Measurements from ENCODE around the gene VPS13C.
A peak's percentile ranks its signal among the peaks of the same experiment; 100 is the strongest.

Gene VPS13C

DNA sequence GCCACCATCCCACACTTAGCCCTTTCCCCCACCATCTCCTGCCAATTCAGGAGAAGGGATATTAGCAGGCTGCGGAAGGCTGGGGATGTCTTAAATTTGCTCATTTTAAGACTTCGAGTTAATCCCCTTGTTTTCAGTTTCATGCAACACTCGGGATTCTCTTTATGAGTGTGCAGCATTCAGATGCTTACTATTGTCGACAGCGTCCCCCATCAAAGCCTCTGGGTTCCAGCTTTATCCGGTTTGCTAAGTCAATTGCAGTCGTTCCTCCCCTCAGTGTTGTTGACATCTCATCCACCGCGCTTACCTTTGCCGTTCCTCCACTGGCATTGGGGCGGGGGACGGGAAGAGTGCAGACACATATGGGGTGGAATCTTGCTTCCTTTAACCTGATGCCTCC is 220.2 kb downstream of the VPS13C start:
- no peak overlapping the region for H3K4me2 ChIP-seq (ENCODE audit: low read length)
- H2BK5ac ChIP-seq (ENCODE audit: low read length) = no peak overlapping the region
- H2BK120ac ChIP-seq (ENCODE audit: low read depth, low read length) = no peak overlapping the region
- H4K8ac ChIP-seq (ENCODE audit: low read depth, low read length) = no peak overlapping the region
- no peaks in the 10 kb centered on the region for H3K27me3 ChIP-seq (ENCODE audit: insufficient read depth, low read length, poor library complexity)
- H3K4me3 ChIP-seq (ENCODE audit: low read length) = no peak overlapping the region
- H3K4me1 ChIP-seq (ENCODE audit: control insufficient read depth, low read depth, low read length) = no peaks in the 10 kb centered on the region
- H4K5ac ChIP-seq (ENCODE audit: low read length) = no peak overlapping the region
- no peak overlapping the region for H2BK15ac ChIP-seq (replicated peaks; ENCODE audit: low read depth)
- no peak overlapping the region for H3K56ac ChIP-seq (ENCODE audit: low read length)
- DNase-seq = no peak
- H3K79me1 ChIP-seq (ENCODE audit: low read length) = no peaks in the 10 kb centered on the region
- no peak overlapping the region for H3K23ac ChIP-seq (ENCODE audit: low read length)
- no peak overlapping the region for H3K27ac ChIP-seq (ENCODE audit: low read depth, low read length)
- no peak overlapping the region for H2AK5ac ChIP-seq (ENCODE audit: low read length)
- H3K4ac ChIP-seq (ENCODE audit: low read depth, low read length) = no peak overlapping the region
- no peaks in the 10 kb centered on the region for H3K79me2 ChIP-seq (ENCODE audit: control insufficient read depth, insufficient read depth, low read length)
- no CpG with 5 or more reads among the region's 12 CpGs for WGBS (ENCODE audit: extremely low coverage, insufficient coverage, low lambda C conversion rate)
- no peak overlapping the region for H3K9ac ChIP-seq (ENCODE audit: low read length)
- no peak overlapping the region for H3K18ac ChIP-seq (ENCODE audit: low read length)
- no peaks in the 10 kb centered on the region for H3K36me3 ChIP-seq (ENCODE audit: control insufficient read depth, insufficient read depth, low read length)

DNA sequence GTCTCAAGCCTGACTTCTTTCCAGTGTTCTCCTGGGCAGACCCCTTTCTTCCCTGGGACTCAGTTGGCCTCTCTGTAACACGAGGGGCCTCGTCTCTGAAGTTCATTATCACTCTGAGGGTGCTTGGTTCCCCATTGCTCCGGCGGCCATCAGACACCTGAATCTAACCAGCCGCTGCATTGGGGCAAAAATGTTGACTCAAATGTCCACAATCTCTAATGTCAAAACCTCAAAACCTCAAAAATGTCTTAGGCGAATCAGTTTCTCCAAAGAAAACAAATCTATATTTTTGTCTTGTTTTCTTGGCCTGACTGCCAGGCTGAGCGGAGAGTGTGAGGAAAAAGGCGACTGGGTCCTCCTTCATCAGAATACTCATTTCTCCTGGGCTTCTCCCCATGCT is 220.7 kb downstream of the VPS13C start:
- Histone ChIP-seq H3K23ac (ENCODE audit: low read length) (no peak overlapping the region), H3K56ac (ENCODE audit: low read length) (no peak overlapping the region), H2AK5ac (ENCODE audit: low read length) (no peak overlapping the region), H3K27ac (ENCODE audit: low read depth, low read length) (no peak overlapping the region), H3K4me3 (ENCODE audit: low read length) (no peak overlapping the region), H2BK120ac (ENCODE audit: low read depth, low read length) (no peak overlapping the region), H2BK15ac (replicated peaks; ENCODE audit: low read depth) (no peak overlapping the region), H4K8ac (ENCODE audit: low read depth, low read length) (no peak overlapping the region), H3K4me1 (ENCODE audit: control insufficient read depth, low read depth, low read length) (no peaks in the 10 kb centered on the region), H4K5ac (ENCODE audit: low read length) (no peak overlapping the region), H2BK5ac (ENCODE audit: low read length) (no peak overlapping the region), H3K4me2 (ENCODE audit: low read length) (no peak overlapping the region), H3K79me2 (ENCODE audit: control insufficient read depth, insufficient read depth, low read length) (no peaks in the 10 kb centered on the region), H3K4ac (ENCODE audit: low read depth, low read length) (no peak overlapping the region), H3K9ac (ENCODE audit: low read length) (no peak overlapping the region), H3K36me3 (ENCODE audit: control insufficient read depth, insufficient read depth, low read length) (no peaks in the 10 kb centered on the region), H3K18ac (ENCODE audit: low read length) (no peak overlapping the region), H3K27me3 (ENCODE audit: insufficient read depth, low read length, poor library complexity) (no peaks in the 10 kb centered on the region), H3K79me1 (ENCODE audit: low read length) (no peaks in the 10 kb centered on the region)
- no peak for DNase-seq
- WGBS (ENCODE audit: extremely low coverage, insufficient coverage, low lambda C conversion rate) = no CpG with 5 or more reads among the region's 8 CpGs

DNA sequence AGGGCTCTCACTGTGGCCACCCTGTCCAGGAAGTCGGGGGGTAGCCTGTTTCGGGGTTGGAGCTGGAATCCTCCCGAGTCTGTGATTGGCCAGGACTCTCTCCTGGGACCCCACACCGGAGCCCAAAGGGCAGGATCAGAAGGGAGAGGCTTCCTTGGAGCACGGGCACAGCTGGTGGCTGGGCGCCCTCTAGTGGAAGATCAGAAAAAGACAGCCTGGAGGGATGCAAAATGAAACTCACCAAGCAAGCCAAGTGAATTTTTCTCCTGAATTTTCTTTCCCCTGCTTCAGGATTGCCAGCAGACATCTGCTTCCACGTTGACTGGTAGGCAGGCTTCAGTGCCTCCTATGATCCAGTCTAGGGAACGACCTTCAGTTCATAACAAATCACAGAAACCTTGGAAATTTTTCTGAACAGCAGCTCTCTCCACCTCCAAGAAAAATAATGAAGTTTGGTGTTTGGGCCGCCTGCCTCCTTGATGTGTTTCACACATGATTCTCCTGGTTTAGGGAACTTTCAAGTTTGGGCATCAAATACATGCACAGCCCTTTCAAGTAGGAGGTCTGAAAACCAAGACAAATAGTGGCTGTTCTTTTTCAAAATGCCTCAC is 224.6 kb downstream of the VPS13C start:
- Histone ChIP-seq H3K56ac (ENCODE audit: low read length) (peak overlapping the region; percentile 31), H2BK120ac (ENCODE audit: low read depth, low read length) (no peak overlapping the region), H3K27ac (ENCODE audit: low read depth, low read length) (no peak overlapping the region), H2AK5ac (ENCODE audit: low read length) (no peak overlapping the region), H3K9ac (ENCODE audit: low read length) (no peak overlapping the region), H3K4me3 (ENCODE audit: low read length) (no peak overlapping the region), H3K23ac (ENCODE audit: low read length) (no peak overlapping the region), H3K4ac (ENCODE audit: low read depth, low read length) (no peak overlapping the region), H3K36me3 (ENCODE audit: control insufficient read depth, insufficient read depth, low read length) (no peaks in the 10 kb centered on the region), H2BK15ac (replicated peaks; ENCODE audit: low read depth) (no peak overlapping the region), H2BK5ac (ENCODE audit: low read length) (no peak overlapping the region), H4K5ac (ENCODE audit: low read length) (no peak overlapping the region), H4K8ac (ENCODE audit: low read depth, low read length) (no peak overlapping the region), H3K27me3 (ENCODE audit: insufficient read depth, low read length, poor library complexity) (no peaks in the 10 kb centered on the region), H3K18ac (ENCODE audit: low read length) (no peak overlapping the region), H3K4me1 (ENCODE audit: control insufficient read depth, low read depth, low read length) (peaks cover 3% of the 10 kb centered on the region), H3K79me1 (ENCODE audit: low read length) (no peaks in the 10 kb centered on the region), H3K79me2 (ENCODE audit: control insufficient read depth, insufficient read depth, low read length) (no peaks in the 10 kb centered on the region), H3K4me2 (ENCODE audit: low read length) (no peak overlapping the region)
- DNase-seq = peak; percentile 67
- WGBS (ENCODE audit: extremely low coverage, insufficient coverage, low lambda C conversion rate) = no CpG with 5 or more reads among the region's 9 CpGs

DNA sequence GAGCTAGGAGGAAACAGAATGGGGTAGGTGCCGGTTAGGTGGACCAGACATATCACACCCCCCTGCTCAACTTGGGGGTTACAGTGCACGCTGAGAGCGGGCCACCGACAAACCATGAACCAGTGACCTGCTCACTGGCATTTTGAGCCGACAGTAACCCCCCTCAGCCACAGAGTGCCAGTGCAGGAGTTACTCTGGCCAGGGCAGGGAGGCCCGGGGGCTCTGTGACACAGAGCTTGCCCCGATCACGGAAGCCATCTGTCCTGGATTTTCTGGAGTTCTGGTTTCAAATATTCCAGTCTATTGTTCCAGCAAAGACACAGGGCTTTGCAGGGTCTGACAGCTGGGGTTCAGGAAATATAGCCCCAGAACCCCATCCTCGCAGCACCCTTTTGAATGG is 225.2 kb downstream of the VPS13C start:
- WGBS (ENCODE audit: extremely low coverage, insufficient coverage, low lambda C conversion rate) = no CpG with 5 or more reads among the region's 9 CpGs
- Histone ChIP-seq H3K79me2 (ENCODE audit: control insufficient read depth, insufficient read depth, low read length) (no peaks in the 10 kb centered on the region), H3K36me3 (ENCODE audit: control insufficient read depth, insufficient read depth, low read length) (no peaks in the 10 kb centered on the region), H3K27ac (ENCODE audit: low read depth, low read length) (no peak overlapping the region), H4K8ac (ENCODE audit: low read depth, low read length) (no peak overlapping the region), H2BK120ac (ENCODE audit: low read depth, low read length) (no peak overlapping the region), H3K79me1 (ENCODE audit: low read length) (no peaks in the 10 kb centered on the region), H3K4me1 (ENCODE audit: control insufficient read depth, low read depth, low read length) (peaks cover 3% of the 10 kb centered on the region), H3K4ac (ENCODE audit: low read depth, low read length) (no peak overlapping the region), H2BK5ac (ENCODE audit: low read length) (no peak overlapping the region), H4K5ac (ENCODE audit: low read length) (no peak overlapping the region), H3K18ac (ENCODE audit: low read length) (no peak overlapping the region), H3K4me3 (ENCODE audit: low read length) (no peak overlapping the region), H3K23ac (ENCODE audit: low read length) (no peak overlapping the region), H2BK15ac (replicated peaks; ENCODE audit: low read depth) (no peak overlapping the region), H3K27me3 (ENCODE audit: insufficient read depth, low read length, poor library complexity) (no peaks in the 10 kb centered on the region), H2AK5ac (ENCODE audit: low read length) (no peak overlapping the region), H3K9ac (ENCODE audit: low read length) (no peak overlapping the region), H3K56ac (ENCODE audit: low read length) (peak overlapping the region; percentile 31), H3K4me2 (ENCODE audit: low read length) (no peak overlapping the region)
- no peak for DNase-seq

DNA sequence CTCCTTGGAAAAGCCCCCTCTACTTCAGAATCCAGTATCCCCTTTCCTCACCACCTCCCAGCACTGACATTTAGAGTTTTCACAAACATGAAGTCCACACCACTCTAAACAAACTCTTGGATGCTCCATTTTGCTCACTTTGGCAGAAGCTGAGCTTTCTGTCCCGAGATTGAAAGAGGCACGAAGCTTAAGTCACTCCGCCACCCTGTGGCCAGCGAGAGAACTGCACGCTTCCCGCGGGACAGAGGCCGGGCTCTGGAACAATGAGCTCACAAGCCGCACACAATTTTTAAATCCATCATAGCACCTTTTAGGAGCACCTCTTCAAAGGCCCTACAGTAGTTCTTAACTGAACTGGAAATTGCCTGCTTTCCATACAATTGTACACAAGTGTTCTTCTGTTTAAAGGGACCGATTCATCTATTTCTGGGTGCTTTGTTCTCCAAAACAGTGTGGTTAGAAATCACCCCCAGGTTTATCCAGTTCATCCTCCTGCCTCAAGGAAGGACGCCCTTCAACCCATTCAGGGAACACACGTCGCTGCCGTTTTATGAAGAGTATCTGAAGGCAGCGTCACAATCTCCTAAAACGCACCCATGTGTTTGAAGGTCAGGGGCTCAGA is 226.1 kb downstream of the VPS13C start:
- H3K79me1 ChIP-seq (ENCODE audit: low read length) = no peaks in the 10 kb centered on the region
- no peak overlapping the region for H2BK15ac ChIP-seq (replicated peaks; ENCODE audit: low read depth)
- no peak overlapping the region for H3K27ac ChIP-seq (ENCODE audit: low read depth, low read length)
- H2BK120ac ChIP-seq (ENCODE audit: low read depth, low read length) = no peak overlapping the region
- H2BK5ac ChIP-seq (ENCODE audit: low read length) = no peak overlapping the region
- H3K9ac ChIP-seq (ENCODE audit: low read length) = no peak overlapping the region
- H3K56ac ChIP-seq (ENCODE audit: low read length) = no peak overlapping the region
- no peaks in the 10 kb centered on the region for H3K79me2 ChIP-seq (ENCODE audit: control insufficient read depth, insufficient read depth, low read length)
- no peak overlapping the region for H3K4me2 ChIP-seq (ENCODE audit: low read length)
- no peak overlapping the region for H3K18ac ChIP-seq (ENCODE audit: low read length)
- H3K27me3 ChIP-seq (ENCODE audit: insufficient read depth, low read length, poor library complexity) = no peaks in the 10 kb centered on the region
- H3K36me3 ChIP-seq (ENCODE audit: control insufficient read depth, insufficient read depth, low read length) = no peaks in the 10 kb centered on the region
- H3K4me1 ChIP-seq (ENCODE audit: control insufficient read depth, low read depth, low read length) = peaks cover 3% of the 10 kb centered on the region
- no peak overlapping the region for H3K4me3 ChIP-seq (ENCODE audit: low read length)
- H4K5ac ChIP-seq (ENCODE audit: low read length) = no peak overlapping the region
- DNase-seq = peak; percentile 78
- no CpG with 5 or more reads among the region's 16 CpGs for WGBS (ENCODE audit: extremely low coverage, insufficient coverage, low lambda C conversion rate)
- H3K23ac ChIP-seq (ENCODE audit: low read length) = no peak overlapping the region
- H4K8ac ChIP-seq (ENCODE audit: low read depth, low read length) = no peak overlapping the region
- H2AK5ac ChIP-seq (ENCODE audit: low read length) = no peak overlapping the region
- no peak overlapping the region for H3K4ac ChIP-seq (ENCODE audit: low read depth, low read length)

DNA sequence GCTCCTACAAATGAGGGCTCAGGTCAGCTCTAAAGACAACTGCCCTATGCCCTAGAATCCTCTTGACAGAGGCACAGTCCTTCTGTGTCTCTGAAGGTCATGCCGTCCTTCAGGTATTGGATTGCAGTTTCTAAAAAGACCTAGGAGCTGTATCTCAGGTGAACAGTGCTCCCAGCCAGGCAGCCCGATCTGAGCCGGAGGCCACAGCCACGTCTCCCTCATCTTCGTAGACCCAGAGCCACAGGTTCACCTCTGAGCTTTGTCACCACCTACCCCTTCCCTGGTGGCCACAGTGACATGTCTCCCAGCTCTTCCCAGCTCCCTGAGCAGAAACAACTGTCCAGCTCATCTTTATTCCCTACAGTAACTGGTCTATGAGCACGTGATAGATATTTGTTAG is 228.0 kb downstream of the VPS13C start:
- Histone ChIP-seq H3K23ac (ENCODE audit: low read length) (no peak overlapping the region), H3K79me1 (ENCODE audit: low read length) (no peaks in the 10 kb centered on the region)
- DNase-seq = no peak

More for the DNA sequence above, 228.0 kb downstream of the VPS13C start:
- Histone ChIP-seq H3K56ac (ENCODE audit: low read length) (no peak overlapping the region), H2BK15ac (replicated peaks; ENCODE audit: low read depth) (no peak overlapping the region), H3K18ac (ENCODE audit: low read length) (no peak overlapping the region), H3K79me2 (ENCODE audit: control insufficient read depth, insufficient read depth, low read length) (no peaks in the 10 kb centered on the region), H3K4me1 (ENCODE audit: control insufficient read depth, low read depth, low read length) (peaks cover 3% of the 10 kb centered on the region), H4K5ac (ENCODE audit: low read length) (no peak overlapping the region), H3K4ac (ENCODE audit: low read depth, low read length) (no peak overlapping the region), H2AK5ac (ENCODE audit: low read length) (no peak overlapping the region), H4K8ac (ENCODE audit: low read depth, low read length) (no peak overlapping the region), H3K27me3 (ENCODE audit: insufficient read depth, low read length, poor library complexity) (no peaks in the 10 kb centered on the region), H3K9ac (ENCODE audit: low read length) (no peak overlapping the region), H3K4me3 (ENCODE audit: low read length) (no peak overlapping the region), H3K36me3 (ENCODE audit: control insufficient read depth, insufficient read depth, low read length) (no peaks in the 10 kb centered on the region), H3K27ac (ENCODE audit: low read depth, low read length) (no peak overlapping the region), H2BK5ac (ENCODE audit: low read length) (no peak overlapping the region), H2BK120ac (ENCODE audit: low read depth, low read length) (no peak overlapping the region), H3K4me2 (ENCODE audit: low read length) (no peak overlapping the region)
- WGBS (ENCODE audit: extremely low coverage, insufficient coverage, low lambda C conversion rate) = no CpG with 5 or more reads among the region's 6 CpGs
